HL-60 (cell line): ENCODE results near the gene CCDC85C.

Experiments
- DNase-seq, 2 experiments: peaks; one replicate each; pipeline ENCODE4 v3.0.0-alpha.2; 2010 to 2020; ENCODE audit warnings: low read depth in 1 of 2, low spot score in 1 of 2
- H3K27ac ChIP-seq: fragments of 250-450 bp; sonication (Bioruptor Pico); replicated peaks from 2 replicates; pipeline ENCODE4 v1.5.1; 2020; ENCODE audit warnings: mild to moderate bottlenecking, moderate library complexity
- H3K27me3 ChIP-seq: fragments of 250-450 bp; sonication (Bioruptor Pico); 2 replicates; pipeline ENCODE4 v1.5.1; 2021; ENCODE audit warnings: mild to moderate bottlenecking, moderate library complexity; ENCODE audit not compliant: insufficient read depth, poor library complexity, severe bottlenecking
- H3K4me3 ChIP-seq: replicated peaks from 2 replicates; pipeline ENCODE4 v1.5.1; 2011; ENCODE audit warnings: mild to moderate bottlenecking, control low read depth, low read length; ENCODE audit not compliant: insufficient read depth
- GABPA ChIP-seq: IDR thresholded peaks from 2 replicates; pipeline ENCODE4 v1.6.1; 2012; ENCODE audit warnings: low read depth
- POLR2AphosphoS5 ChIP-seq: IDR thresholded peaks from 2 replicates; pipeline ENCODE4 v1.6.1; 2012; ENCODE audit warnings: low read depth
- REST ChIP-seq: IDR thresholded peaks from 2 replicates; pipeline ENCODE4 v1.6.1; 2012; ENCODE audit warnings: low read depth; ENCODE audit not compliant: insufficient replicate concordance
- SPI1 ChIP-seq: IDR thresholded peaks from 2 replicates; pipeline ENCODE4 v1.6.1; 2012; ENCODE audit warnings: low read depth, mild to moderate bottlenecking, borderline replicate concordance
- TF ChIP-seq, protein P1 (sequence below): IDR thresholded peaks from one replicate; pipeline ENCODE4 v1.5.1; 2011; ENCODE audit warnings: low read length, control low read depth, inconsistent platforms; ENCODE audit not compliant: insufficient read depth

Gene CCDC85C

DNA sequence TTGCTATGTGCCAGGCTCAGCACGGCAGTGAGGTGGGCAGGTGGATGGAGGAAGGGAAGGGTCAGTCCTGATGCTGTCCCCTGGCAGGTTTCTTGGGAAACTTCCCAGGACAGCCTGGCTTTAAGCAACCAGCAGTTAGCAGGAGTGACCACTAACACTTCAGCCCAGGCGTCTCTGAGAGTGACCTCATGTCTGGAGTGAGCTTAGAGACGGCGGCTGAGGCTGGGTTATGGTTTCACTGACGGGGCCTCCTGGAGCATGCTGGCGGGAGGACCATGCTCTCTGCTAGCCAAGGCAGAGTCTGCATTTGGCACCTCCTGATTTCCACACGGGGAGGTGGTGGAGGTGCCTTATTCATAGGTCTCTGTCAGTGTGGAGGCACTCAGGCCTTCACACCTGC, 43.4 kb upstream of the CCDC85C start:
- Histone ChIP-seq H3K4me3 (no peak overlapping the region), H3K27ac (no peak overlapping the region), H3K27me3 (peaks cover 23% of the 10 kb centered on the region)
- DNase-seq = no peak
- TF ChIP-seq SPI1 (no peak), REST (no peak), POLR2AphosphoS5 (no peak), GABPA (no peak)
- TF ChIP-seq, protein P1, sequence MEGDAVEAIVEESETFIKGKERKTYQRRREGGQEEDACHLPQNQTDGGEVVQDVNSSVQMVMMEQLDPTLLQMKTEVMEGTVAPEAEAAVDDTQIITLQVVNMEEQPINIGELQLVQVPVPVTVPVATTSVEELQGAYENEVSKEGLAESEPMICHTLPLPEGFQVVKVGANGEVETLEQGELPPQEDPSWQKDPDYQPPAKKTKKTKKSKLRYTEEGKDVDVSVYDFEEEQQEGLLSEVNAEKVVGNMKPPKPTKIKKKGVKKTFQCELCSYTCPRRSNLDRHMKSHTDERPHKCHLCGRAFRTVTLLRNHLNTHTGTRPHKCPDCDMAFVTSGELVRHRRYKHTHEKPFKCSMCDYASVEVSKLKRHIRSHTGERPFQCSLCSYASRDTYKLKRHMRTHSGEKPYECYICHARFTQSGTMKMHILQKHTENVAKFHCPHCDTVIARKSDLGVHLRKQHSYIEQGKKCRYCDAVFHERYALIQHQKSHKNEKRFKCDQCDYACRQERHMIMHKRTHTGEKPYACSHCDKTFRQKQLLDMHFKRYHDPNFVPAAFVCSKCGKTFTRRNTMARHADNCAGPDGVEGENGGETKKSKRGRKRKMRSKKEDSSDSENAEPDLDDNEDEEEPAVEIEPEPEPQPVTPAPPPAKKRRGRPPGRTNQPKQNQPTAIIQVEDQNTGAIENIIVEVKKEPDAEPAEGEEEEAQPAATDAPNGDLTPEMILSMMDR = no peak

GRCh38 chr14:99645545-99646505, 41.8 kb upstream of the CCDC85C start:
- TF ChIP-seq, protein P1 = no peak
- TF ChIP-seq GABPA = no peak
- TF ChIP-seq REST = no peak
- no peak for TF ChIP-seq POLR2AphosphoS5
- no peak for TF ChIP-seq SPI1
- no peak overlapping the region for H3K4me3 ChIP-seq
- peaks cover 23% of the 10 kb centered on the region for H3K27me3 ChIP-seq
- DNase-seq = no peak
- no peak overlapping the region for H3K27ac ChIP-seq

GRCh38 chr14:99644723-99645544, 40.9 kb upstream of the CCDC85C start, which contains the start of gene HHIPL1:
HHIPL1 (plus strand) TSS chr14:99645129; CDS start chr14:99645208, 79 bp downstream.
- DNase-seq = no peak
- TF ChIP-seq REST = no peak
- TF ChIP-seq GABPA = no peak
- TF ChIP-seq, protein P1 = no peak
- no peak for TF ChIP-seq POLR2AphosphoS5
- TF ChIP-seq SPI1 = no peak
- Histone ChIP-seq H3K4me3 (no peak within 1 kb of the TSS), H3K27ac (no peak within 1 kb of the TSS), H3K27me3 (peaks cover 23% of the 10 kb centered on the region)
